Spleen (tissue), 7 donors: ENCODE results near the gene SDK1.

ENCODE experiments used
- CTCF ChIP-seq, 11 experiments: fragments of 200-600 bp in 7 of 11; fragments of 450-650 bp in 4 of 11; sonication (generic) in 4 of 11; IDR thresholded peaks in 8 of 11; conservative IDR thresholded peaks in 3 of 11; 1 replicate in 7 of 11; 2 replicates in 4 of 11; pipeline versions ENCODE4 v1.4.0 to v1.8.0; 2016 to 2021; ENCODE audit warnings: antibody characterized with exemption in 11 of 11, inconsistent platforms in 4 of 11, mild to moderate bottlenecking in 1 of 11
- POLR2AphosphoS5 ChIP-seq, 3 donors: sonication (generic); formaldehyde crosslinking; IDR thresholded peaks; one replicate each; pipeline ENCODE4 v1.5.1; 2017; ENCODE audit warnings: antibody characterized with exemption in 3 of 3
- donor health status: DM: no; HTN: no; CAD: no; lungs with moderate emphysema.
- donor health status: DM: no; HTN: no; CAD: no.
- donor health status: DM: no; HTN: no; CAD: no.

GRCh38 chr7:3327655-3328054 lies 26.6 kb downstream of the SDK1 start:
- no peak for TF ChIP-seq CTCF (IDR thresholded peaks at IDR 0.05 in 8 of 11, conservative IDR thresholded peaks at IDR 0.05 in 3 of 11)
- no peak for TF ChIP-seq POLR2AphosphoS5 (IDR thresholded peaks at IDR 0.05)
